ENCODE results near the gene ABCA4. TPM values are rescaled to one million over a fixed set of nuclear protein-coding genes. Genes with fewer than 3 reads are reported as not detected.
"Not testable (repeated sequence)": the region's sequence is repeated elsewhere in the genome, so short reads cannot be mapped to it uniquely, and the experiment has no call there.

The ABCA4 gene
- total RNA-seq, 1 experiment from 2014 or later = 1.5 TPM

DNA sequence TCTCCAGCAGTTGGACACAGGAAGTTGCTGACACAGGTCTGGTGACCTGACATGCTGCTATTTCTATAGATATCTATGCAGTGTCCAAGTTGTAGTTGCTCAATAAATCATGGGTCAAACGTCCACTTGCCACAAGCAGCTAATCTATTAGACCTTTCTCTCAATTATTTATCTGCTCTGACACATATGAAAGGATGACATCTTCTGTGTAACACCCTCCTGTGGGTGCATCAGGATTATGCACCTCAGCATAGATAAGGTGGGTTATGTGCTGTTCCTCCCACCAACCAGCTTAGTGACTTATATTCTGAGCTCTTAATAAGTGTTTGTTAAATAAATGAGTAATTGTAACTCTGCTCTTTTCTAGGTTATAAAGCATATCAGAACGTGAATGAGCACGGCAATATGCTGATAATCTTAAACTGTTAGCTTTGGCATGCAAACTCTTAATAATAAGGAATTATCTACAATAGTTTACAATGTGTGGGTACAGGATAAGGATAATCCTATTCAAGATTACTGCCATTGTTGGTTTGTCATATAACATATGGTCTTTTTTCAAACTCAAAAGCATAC lies 121.0 kb downstream of the ABCA4 start:
- H3K4me3 ChIP-seq (ENCODE audit: low read depth in 2 of 2, low read length in 2 of 2) = no peak overlapping the region
- POLR2A ChIA-PET = no interaction called here
- CTCF ChIA-PET = no interaction called here
- in situ Hi-C loops (cut with HindIII; ENCODE audit: low pct_unique_long_range_greater_than_20kb, low sequenced_read_pairs) = no loop called here
- ATAC-seq (no peak), DNase-seq (ENCODE audit: low read depth, low spot score) (no peak)
- H3K9me3 ChIP-seq (ENCODE audit: control insufficient read depth, insufficient read depth, low read depth, low read length) = no peaks in the 10 kb centered on the region
- BruUV-seq (replicated peaks) = no TSS peak
- no peak overlapping the region for H3K27ac ChIP-seq (ENCODE audit: low read length)
- intact Hi-C loops (cut with micrococcal nuclease; ENCODE audit: unreplicated experiment) = no loop called here
- no peaks in the 10 kb centered on the region for H3K27me3 ChIP-seq (ENCODE audit: control insufficient read depth, insufficient read depth, low read length)
- no peaks in the 10 kb centered on the region for H3K4me1 ChIP-seq (ENCODE audit: control insufficient read depth, insufficient read depth, low read length)
- H3K36me3 ChIP-seq (ENCODE audit: control insufficient read depth, insufficient read depth, low read length) = no peaks in the 10 kb centered on the region
- TF ChIP-seq CTCF (IDR thresholded peaks at IDR 0.05) = no peak
- no peak for TF ChIP-seq REST (IDR thresholded peaks at IDR 0.05; ENCODE audit: insufficient read depth in 1 of 2, low read depth in 2 of 2, low read length in 1 of 2)
- no peak for TF ChIP-seq POLR2AphosphoS5 (IDR thresholded peaks at IDR 0.05; ENCODE audit: low read depth, low read length)
- TF ChIP-seq TCF7L2 (IDR thresholded peaks at IDR 0.05; ENCODE audit: low read depth, low read length) = no peak

- H3K9me3 ChIP-seq (ENCODE audit: control insufficient read depth, insufficient read depth, low read depth, low read length); DNase-seq (ENCODE audit: low read depth, low spot score); intact Hi-C loops (cut with micrococcal nuclease; ENCODE audit: unreplicated experiment); H3K4me3 ChIP-seq (ENCODE audit: low read depth in 2 of 2, low read length in 2 of 2); POLR2A ChIA-PET; H3K4me1 ChIP-seq (ENCODE audit: control insufficient read depth, insufficient read depth, low read length); H3K27me3 ChIP-seq (ENCODE audit: control insufficient read depth, insufficient read depth, low read length); H3K27ac ChIP-seq (ENCODE audit: low read length); H3K36me3 ChIP-seq (ENCODE audit: control insufficient read depth, insufficient read depth, low read length); in situ Hi-C loops (cut with HindIII; ENCODE audit: low pct_unique_long_range_greater_than_20kb, low sequenced_read_pairs); ATAC-seq; BruUV-seq (replicated peaks); CTCF ChIA-PET: not testable (repeated sequence)
Measured at GRCh38 chr1:93998532-93998931, 122.4 kb downstream of the ABCA4 start.

- ChIA-PET CTCF (no interaction called here), POLR2A (no interaction called here)
- Histone ChIP-seq H3K27me3 (ENCODE audit: control insufficient read depth, insufficient read depth, low read length) (no peaks in the 10 kb centered on the region), H3K4me3 (ENCODE audit: low read depth in 2 of 2, low read length in 2 of 2) (no peak overlapping the region), H3K9me3 (ENCODE audit: control insufficient read depth, insufficient read depth, low read depth, low read length) (no peaks in the 10 kb centered on the region), H3K36me3 (ENCODE audit: control insufficient read depth, insufficient read depth, low read length) (no peaks in the 10 kb centered on the region), H3K4me1 (ENCODE audit: control insufficient read depth, insufficient read depth, low read length) (peaks cover 4% of the 10 kb centered on the region; the same call in 1 of the 2 replicates), H3K27ac (ENCODE audit: low read length) (no peak overlapping the region)
- BruUV-seq (replicated peaks) = no TSS peak
- ATAC-seq (0 out of 2 replicates have a peak, but pooled peaks have one; percentile 27), DNase-seq (ENCODE audit: low read depth, low spot score) (no peak)
- in situ Hi-C loops (cut with HindIII; ENCODE audit: low pct_unique_long_range_greater_than_20kb, low sequenced_read_pairs) (no loop called here), intact Hi-C loops (cut with micrococcal nuclease; ENCODE audit: unreplicated experiment) (no loop called here)
- TF ChIP-seq REST (IDR thresholded peaks at IDR 0.05; ENCODE audit: insufficient read depth in 1 of 2, low read depth in 2 of 2, low read length in 1 of 2) (no peak), TCF7L2 (IDR thresholded peaks at IDR 0.05; ENCODE audit: low read depth, low read length) (no peak), SIN3A (IDR thresholded peaks at IDR 0.05; ENCODE audit: borderline replicate concordance, insufficient read depth, low read depth, low read length) (no peak), POLR2AphosphoS5 (IDR thresholded peaks at IDR 0.05; ENCODE audit: low read depth, low read length) (no peak), CTCF (IDR thresholded peaks at IDR 0.05) (no peak)
Measured at GRCh38 chr1:93997756-93998155, 123.2 kb downstream of the ABCA4 start.

All from Panc1 (cell line).